ENCODE results near the gene FNBP1. TPM values are rescaled to one million over a fixed set of nuclear protein-coding genes. Genes with fewer than 3 reads are reported as not detected.

Gene FNBP1
- total and polyA plus RNA-seq, 10 of the 15 experiments (the other 5 are each of a cell fraction or from before 2014, with no cell fraction given), result 64.5 to 353 (median 179) TPM

- WGBS (ENCODE audit: insufficient coverage, insufficient replicate concordance, low lambda C conversion rate, missing lambda C conversion rate), result 2% methylated on average over 3 of the region's 3 CpGs
- Histone ChIP-seq H3K79me2 (ENCODE audit: control insufficient read depth, insufficient read depth, low read length) (peaks cover 98% of the 10 kb centered on the region), H3K4me2 (ENCODE audit: control insufficient read depth, insufficient read depth) (peak overlapping the region; percentile 95), H3K27me3 (replicated peaks in 1 of 2; ENCODE audit: control insufficient read depth in 2 of 2, insufficient read depth in 2 of 2, low read length in 1 of 2) (no peaks in the 10 kb centered on the region), H4K20me1 (ENCODE audit: control insufficient read depth, insufficient read depth) (peaks cover 5% of the 10 kb centered on the region), H3K4me1 (ENCODE audit: control insufficient read depth, insufficient read depth, low read length) (peaks cover 87% of the 10 kb centered on the region), H3K9ac (ENCODE audit: control insufficient read depth, insufficient read depth, low read length) (peak overlapping the region; percentile 77), H3K9me3 (replicated peaks; ENCODE audit: control insufficient read depth, insufficient read depth, low read length) (no peaks in the 10 kb centered on the region), H3K27ac (ENCODE audit: control insufficient read depth, insufficient read depth) (peak overlapping the region; percentile 83), H2AFZ (ENCODE audit: control insufficient read depth, low read depth, low read length) (no peak overlapping the region), H3K36me3 (ENCODE audit: control insufficient read depth in 2 of 2, insufficient read depth in 2 of 2, low read length in 1 of 2) (peaks cover 1 to 35% of the 10 kb centered on the region in 2 experiments; a peak in 3 of 4 replicates), H3K4me3 (peak overlapping the region; percentile 69)
- ChIA-PET CTCF (interaction anchor here (0.9 to 5.1 kb wide), 10 partner anchors 9 to 196 kb away, joined by 3 to 20 read pairs (median 6); partner anchors contain the start of genes C9orf78 and USP20), SMC1A (ENCODE audit: uncharacterized antibody, unreplicated experiment) (interaction anchor here (0.7 to 28.7 kb wide), 15 partner anchors 7 to 143 kb away, joined by 3 to 763 read pairs (median 9); no protein-coding TSS in a partner anchor), POLR2A (interaction anchor here (0.6 to 14.0 kb wide), 11 partner anchors 8 to 144 kb away, joined by 3 to 220 read pairs (median 8); partner anchors contain the start of gene FNBP1), RAD21 (ENCODE audit: unreplicated experiment) (interaction anchor here (1.2 to 17.1 kb wide), 9 partner anchors 7 to 144 kb away, joined by 3 to 418 read pairs (median 49); partner anchors contain the start of gene FNBP1)
- intact Hi-C loops (cut with micrococcal nuclease; ENCODE audit: unreplicated experiment) (no loop called here), in situ Hi-C loops (cut with MboI) (loop anchor here (25.0 kb wide), 1 partner anchor 1682 kb away; no protein-coding TSS in a partner anchor)
- peak; percentile 5 for ATAC-seq
- BruUV-seq (replicated peaks), result TSS peak; percentile 43
- DNase-seq (ENCODE audit: low read depth, low spot score), result no peak
- no peak for FAIRE-seq
- peak; percentile 77 for TF ChIP-seq ZNF687 (IDR thresholded peaks at IDR 0.05)
- TF ChIP-seq CBX3 (IDR thresholded peaks at IDR 0.05; ENCODE audit: borderline replicate concordance, low read depth), result no peak
- no peak for TF ChIP-seq ZNF207 (IDR thresholded peaks at IDR 0.05; ENCODE audit: borderline replicate concordance)
- TF ChIP-seq CBFB (IDR thresholded peaks at IDR 0.05; ENCODE audit: low read depth), result 0 out of 2 replicates have a peak, but pooled peaks have one; percentile 9
- no peak for TF ChIP-seq CBX5 (IDR thresholded peaks at IDR 0.05; ENCODE audit: low read depth)
- TF ChIP-seq HDGF (IDR thresholded peaks at IDR 0.05), result no peak
- TF ChIP-seq CHD4 (IDR thresholded peaks at IDR 0.05), result no peak
- TF ChIP-seq NFYA (IDR thresholded peaks at IDR 0.05; ENCODE audit: borderline replicate concordance, low read depth, low read length), result no peak
- TF ChIP-seq IKZF1 (conservative IDR thresholded peaks at IDR 0.05), result no peak
- TF ChIP-seq JUND (IDR thresholded peaks at IDR 0.05; ENCODE audit: low read depth, low read length), result no peak
- TF ChIP-seq, protein P1, sequence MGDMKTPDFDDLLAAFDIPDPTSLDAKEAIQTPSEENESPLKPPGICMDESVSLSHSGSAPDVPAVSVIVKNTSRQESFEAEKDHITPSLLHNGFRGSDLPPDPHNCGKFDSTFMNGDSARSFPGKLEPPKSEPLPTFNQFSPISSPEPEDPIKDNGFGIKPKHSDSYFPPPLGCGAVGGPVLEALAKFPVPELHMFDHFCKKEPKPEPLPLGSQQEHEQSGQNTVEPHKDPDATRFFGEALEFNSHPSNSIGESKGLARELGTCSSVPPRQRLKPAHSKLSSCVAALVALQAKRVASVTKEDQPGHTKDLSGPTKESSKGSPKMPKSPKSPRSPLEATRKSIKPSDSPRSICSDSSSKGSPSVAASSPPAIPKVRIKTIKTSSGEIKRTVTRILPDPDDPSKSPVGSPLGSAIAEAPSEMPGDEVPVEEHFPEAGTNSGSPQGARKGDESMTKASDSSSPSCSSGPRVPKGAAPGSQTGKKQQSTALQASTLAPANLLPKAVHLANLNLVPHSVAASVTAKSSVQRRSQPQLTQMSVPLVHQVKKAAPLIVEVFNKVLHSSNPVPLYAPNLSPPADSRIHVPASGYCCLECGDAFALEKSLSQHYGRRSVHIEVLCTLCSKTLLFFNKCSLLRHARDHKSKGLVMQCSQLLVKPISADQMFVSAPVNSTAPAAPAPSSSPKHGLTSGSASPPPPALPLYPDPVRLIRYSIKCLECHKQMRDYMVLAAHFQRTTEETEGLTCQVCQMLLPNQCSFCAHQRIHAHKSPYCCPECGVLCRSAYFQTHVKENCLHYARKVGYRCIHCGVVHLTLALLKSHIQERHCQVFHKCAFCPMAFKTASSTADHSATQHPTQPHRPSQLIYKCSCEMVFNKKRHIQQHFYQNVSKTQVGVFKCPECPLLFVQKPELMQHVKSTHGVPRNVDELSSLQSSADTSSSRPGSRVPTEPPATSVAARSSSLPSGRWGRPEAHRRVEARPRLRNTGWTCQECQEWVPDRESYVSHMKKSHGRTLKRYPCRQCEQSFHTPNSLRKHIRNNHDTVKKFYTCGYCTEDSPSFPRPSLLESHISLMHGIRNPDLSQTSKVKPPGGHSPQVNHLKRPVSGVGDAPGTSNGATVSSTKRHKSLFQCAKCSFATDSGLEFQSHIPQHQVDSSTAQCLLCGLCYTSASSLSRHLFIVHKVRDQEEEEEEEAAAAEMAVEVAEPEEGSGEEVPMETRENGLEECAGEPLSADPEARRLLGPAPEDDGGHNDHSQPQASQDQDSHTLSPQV (IDR thresholded peaks at IDR 0.05), result 0 out of 2 replicates have a peak, but pooled peaks have one; percentile 2
- 0 out of 2 replicates have a peak, but pooled peaks have one; percentile 74 for TF ChIP-seq POLR2AphosphoS2 (IDR thresholded peaks at IDR 0.05; ENCODE audit: low read depth, low read length)
- no peak for TF ChIP-seq EGR1 (IDR thresholded peaks at IDR 0.05; ENCODE audit: borderline replicate concordance in 1 of 2, low read depth in 2 of 2, low read length in 2 of 2)
- TF ChIP-seq, protein P2, sequence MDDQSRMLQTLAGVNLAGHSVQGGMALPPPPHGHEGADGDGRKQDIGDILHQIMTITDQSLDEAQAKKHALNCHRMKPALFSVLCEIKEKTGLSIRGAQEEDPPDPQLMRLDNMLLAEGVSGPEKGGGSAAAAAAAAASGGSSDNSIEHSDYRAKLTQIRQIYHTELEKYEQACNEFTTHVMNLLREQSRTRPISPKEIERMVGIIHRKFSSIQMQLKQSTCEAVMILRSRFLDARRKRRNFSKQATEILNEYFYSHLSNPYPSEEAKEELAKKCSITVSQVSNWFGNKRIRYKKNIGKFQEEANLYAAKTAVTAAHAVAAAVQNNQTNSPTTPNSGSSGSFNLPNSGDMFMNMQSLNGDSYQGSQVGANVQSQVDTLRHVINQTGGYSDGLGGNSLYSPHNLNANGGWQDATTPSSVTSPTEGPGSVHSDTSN (IDR thresholded peaks at IDR 0.05; ENCODE audit: insufficient replicate concordance, low read depth, low read length), result no peak
- TF ChIP-seq YBX1 (IDR thresholded peaks at IDR 0.05), result no peak
Observed at GRCh38 chr9:130030651-130031127, 12.3 kb downstream of the FNBP1 start.
